Stimulated activated CD8-positive, alpha-beta memory T cell treated with anti-CD3 and anti-CD28 coated beads, Interleukin-12 subunit alpha, Interleukin-12 subunit beta, amount 100 ng/mL, for 24 hours (primary cell): ENCODE results near the gene PRR5L.
"Not testable (repeated sequence)": the region's sequence is repeated elsewhere in the genome, so short reads cannot be mapped to it uniquely, and the experiment has no call there.

ENCODE experiments used
- DNase-seq: peaks from one replicate; pipeline ENCODE4 v3.0.0-alpha.2; 2020; ENCODE audit errors: extremely low read depth

PRR5L gene

GRCh38 chr11:36460220-36460619 is 164.1 kb downstream of the PRR5L start:
- DNase-seq, result no peak

GRCh38 chr11:36462321-36462720 is 166.2 kb downstream of the PRR5L start:
- no peak for DNase-seq

- no peak for DNase-seq
Measured at GRCh38 chr11:36463781-36464180, 167.7 kb downstream of the PRR5L start.

- DNase-seq, result no peak
Measured at GRCh38 chr11:36464720-36465119, 168.6 kb downstream of the PRR5L start.

GRCh38 chr11:36465449-36466163 is 169.5 kb downstream of the PRR5L start:
- DNase-seq, result no peak

- no peak for DNase-seq
Measured at GRCh38 chr11:36467012-36467411, 170.9 kb downstream of the PRR5L start.

GRCh38 chr11:36467916-36468315 is 171.8 kb downstream of the PRR5L start:
- no peak for DNase-seq

GRCh38 chr11:36469063-36469462 is 173.0 kb downstream of the PRR5L start:
- no peak for DNase-seq

- DNase-seq, result no peak
Measured at GRCh38 chr11:36469881-36470802, 174.1 kb downstream of the PRR5L start.

GRCh38 chr11:36471577-36471976 is 175.5 kb downstream of the PRR5L start:
- no peak for DNase-seq

GRCh38 chr11:36475192-36475591 is 179.1 kb downstream of the PRR5L start:
- no peak for DNase-seq

- DNase-seq, result no peak
Measured at GRCh38 chr11:36478700-36479329, 182.7 kb downstream of the PRR5L start.

GRCh38 chr11:36480833-36481232 is 184.7 kb downstream of the PRR5L start:
- no peak for DNase-seq

GRCh38 chr11:36483042-36483441 is 187.0 kb downstream of the PRR5L start:
- DNase-seq, result not testable (repeated sequence)

- DNase-seq, result no peak
Measured at GRCh38 chr11:36485298-36486002, 189.4 kb downstream of the PRR5L start.

GRCh38 chr11:36487619-36488018 is 191.5 kb downstream of the PRR5L start:
- DNase-seq, result no peak

- DNase-seq, result no peak
Measured at GRCh38 chr11:36488096-36488495, 192.0 kb downstream of the PRR5L start.

- DNase-seq, result no peak
Measured at GRCh38 chr11:36490026-36490806, 194.1 kb downstream of the PRR5L start.

- DNase-seq, result no peak
Measured at GRCh38 chr11:36492724-36493304, 196.7 kb downstream of the PRR5L start.

GRCh38 chr11:36493332-36493731 is 197.2 kb downstream of the PRR5L start:
- DNase-seq, result no peak

- no peak for DNase-seq
Measured at GRCh38 chr11:36498721-36499120, 202.6 kb downstream of the PRR5L start.
